Spleen (tissue), 7 donors: ENCODE data around the gene CPNE9.

Experiments
- CTCF ChIP-seq, 11 experiments: fragments of 200-600 bp in 7 of 11; fragments of 450-650 bp in 4 of 11; sonication (generic) in 4 of 11; IDR thresholded peaks in 8 of 11; conservative IDR thresholded peaks in 3 of 11; 1 replicate in 7 of 11; 2 replicates in 4 of 11; pipeline versions ENCODE4 v1.4.0 to v1.8.0; 2016 to 2021; ENCODE audit warnings: antibody characterized with exemption in 11 of 11, inconsistent platforms in 4 of 11, mild to moderate bottlenecking in 1 of 11
- POLR2AphosphoS5 ChIP-seq, 3 donors: sonication (generic); formaldehyde crosslinking; IDR thresholded peaks; one replicate each; pipeline ENCODE4 v1.5.1; 2017; ENCODE audit warnings: antibody characterized with exemption in 3 of 3
- donor health status: DM: no; HTN: no; CAD: no; lungs with moderate emphysema.
- donor health status: DM: no; HTN: no; CAD: no.
- donor health status: DM: no; HTN: no; CAD: no.

GRCh38 chr3:9682096-9682495 lies 21.5 kb upstream of the CPNE9 start:
- TF ChIP-seq CTCF (IDR thresholded peaks at IDR 0.05 in 8 of 11, conservative IDR thresholded peaks at IDR 0.05 in 3 of 11) (no peak), POLR2AphosphoS5 (IDR thresholded peaks at IDR 0.05) (no peak)
